ENCODE data around the gene ATG16L2.

GRCh38 chr11:72812604-72812966 lies 1.6 kb upstream of the ATG16L2 start:
- TF ChIP-seq CTCF (conservative IDR thresholded peaks at IDR 0.05) (no peak), EZH2 (IDR thresholded peaks at IDR 0.05; ENCODE audit: low read depth) (no peak)
